Fibroblast of peridontal ligament (primary cell): ENCODE results near the gene SSH2.
"Not testable (repeated sequence)": the region's sequence is repeated elsewhere in the genome, so short reads cannot be mapped to it uniquely, and the experiment has no call there.

ENCODE experiments used
- DNase-seq: peaks from one replicate; pipeline ENCODE4 v3.0.0-alpha.2; 2010; ENCODE audit errors: extremely low read depth

The SSH2 gene

DNA sequence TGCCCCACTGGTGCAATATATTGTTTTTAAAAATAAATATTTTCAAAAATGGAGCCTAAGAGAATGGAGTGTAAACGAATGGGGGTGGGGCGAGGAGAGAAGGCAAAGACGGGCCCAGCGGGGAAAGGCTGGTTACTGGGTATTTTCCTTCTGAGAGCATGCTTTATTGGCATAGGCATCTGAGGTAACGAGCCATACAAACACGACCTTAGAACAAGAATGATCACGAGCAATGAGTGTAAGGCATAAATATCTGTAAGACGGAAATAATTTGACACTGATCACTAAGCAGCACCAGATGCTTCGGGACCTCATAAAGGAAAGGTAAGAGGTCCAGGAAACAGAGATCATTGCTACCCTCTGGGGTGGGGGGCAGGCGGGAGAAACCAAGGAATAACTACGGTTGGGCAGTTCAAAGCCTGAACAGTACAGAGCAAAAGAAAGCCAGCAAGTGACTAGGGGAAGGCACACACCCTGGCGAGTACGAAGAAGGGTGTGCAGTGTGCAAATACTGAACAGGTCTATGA is 959 bp downstream of the SSH2 start:
- peak; percentile 23 for DNase-seq

- no peak for DNase-seq
Measured at GRCh38 chr17:29927546-29927945, 2.5 kb downstream of the SSH2 start.

GRCh38 chr17:29924786-29925185 is 5.2 kb downstream of the SSH2 start:
- no peak for DNase-seq

DNA sequence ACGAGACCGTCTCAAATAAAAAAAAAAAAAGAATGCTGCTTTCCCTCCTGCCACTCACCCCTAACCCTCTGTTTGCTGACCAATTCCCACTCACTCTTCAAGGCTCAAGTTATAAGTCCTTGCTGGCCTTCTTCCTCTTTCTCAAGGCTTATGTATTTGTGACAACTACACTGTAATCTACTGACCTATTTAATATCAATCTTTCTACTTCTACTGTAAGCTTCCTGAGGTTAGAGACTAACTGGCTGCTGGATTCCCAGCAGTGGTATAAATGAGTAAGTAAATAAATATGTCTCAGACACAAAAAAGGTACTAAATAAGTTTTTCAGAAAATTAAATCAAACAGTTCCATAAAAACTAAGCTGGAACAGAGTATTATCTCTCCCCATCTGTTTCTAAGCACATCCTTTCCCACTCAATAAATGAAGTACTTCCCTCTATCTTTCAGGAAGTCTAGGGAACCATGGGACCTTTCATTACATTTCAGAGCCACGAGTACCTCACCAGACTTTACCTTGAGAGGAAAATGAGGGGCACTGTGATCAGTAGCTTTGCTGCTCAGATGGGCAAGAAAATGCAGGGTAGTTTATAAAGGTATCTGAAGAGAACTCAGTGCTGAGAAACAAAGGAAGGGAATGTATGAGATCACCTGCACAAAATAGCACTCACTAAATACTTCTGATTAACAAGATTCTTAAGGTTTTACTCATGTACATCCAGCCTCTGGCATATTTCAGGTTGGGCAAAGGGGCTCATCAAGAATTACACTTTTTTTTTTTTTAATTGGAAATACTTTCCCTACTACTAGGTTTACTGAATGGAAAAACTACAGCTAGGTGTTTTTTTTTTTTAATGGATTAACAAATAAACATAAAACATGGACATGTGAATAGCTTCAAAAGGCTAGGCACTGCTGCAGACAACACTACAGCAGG is 10.8 kb downstream of the SSH2 start:
- DNase-seq, result peak; percentile 13

GRCh38 chr17:29918016-29918415 is 12.0 kb downstream of the SSH2 start:
- DNase-seq, result no peak

GRCh38 chr17:29914819-29915537 is 15.1 kb downstream of the SSH2 start:
- no peak for DNase-seq

DNA sequence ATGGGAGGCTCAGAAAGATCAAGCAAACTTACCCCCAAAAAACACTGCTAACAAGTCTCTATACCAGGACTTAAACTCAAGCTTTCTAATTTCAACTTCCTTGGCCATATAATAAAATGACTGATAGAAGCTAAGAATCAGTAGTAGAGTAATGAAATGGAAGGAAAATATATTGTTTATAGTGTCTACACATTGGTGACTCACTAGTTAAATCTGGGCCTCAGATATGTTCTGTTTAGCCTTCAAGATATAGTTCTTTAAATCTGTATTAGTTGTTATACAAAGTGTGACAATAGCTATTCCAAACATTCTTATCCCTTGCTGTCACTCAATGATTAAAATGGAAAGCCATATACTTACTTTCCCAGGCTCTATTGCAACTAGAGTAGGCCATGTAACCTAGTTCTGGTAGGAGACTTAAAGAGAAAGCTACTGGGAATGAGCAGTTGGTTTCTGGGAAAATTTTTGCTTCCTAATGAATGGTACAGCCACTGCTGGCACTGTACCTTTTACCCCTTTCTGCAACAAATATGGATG is 18.3 kb downstream of the SSH2 start:
- DNase-seq, result peak; percentile 2

- DNase-seq, result peak; percentile 8
Measured at GRCh38 chr17:29909236-29910003, 20.6 kb downstream of the SSH2 start.

GRCh38 chr17:29906969-29907368 is 23.1 kb downstream of the SSH2 start:
- DNase-seq, result no peak

- no peak for DNase-seq
Measured at GRCh38 chr17:29905879-29906167, 24.2 kb downstream of the SSH2 start.

DNA sequence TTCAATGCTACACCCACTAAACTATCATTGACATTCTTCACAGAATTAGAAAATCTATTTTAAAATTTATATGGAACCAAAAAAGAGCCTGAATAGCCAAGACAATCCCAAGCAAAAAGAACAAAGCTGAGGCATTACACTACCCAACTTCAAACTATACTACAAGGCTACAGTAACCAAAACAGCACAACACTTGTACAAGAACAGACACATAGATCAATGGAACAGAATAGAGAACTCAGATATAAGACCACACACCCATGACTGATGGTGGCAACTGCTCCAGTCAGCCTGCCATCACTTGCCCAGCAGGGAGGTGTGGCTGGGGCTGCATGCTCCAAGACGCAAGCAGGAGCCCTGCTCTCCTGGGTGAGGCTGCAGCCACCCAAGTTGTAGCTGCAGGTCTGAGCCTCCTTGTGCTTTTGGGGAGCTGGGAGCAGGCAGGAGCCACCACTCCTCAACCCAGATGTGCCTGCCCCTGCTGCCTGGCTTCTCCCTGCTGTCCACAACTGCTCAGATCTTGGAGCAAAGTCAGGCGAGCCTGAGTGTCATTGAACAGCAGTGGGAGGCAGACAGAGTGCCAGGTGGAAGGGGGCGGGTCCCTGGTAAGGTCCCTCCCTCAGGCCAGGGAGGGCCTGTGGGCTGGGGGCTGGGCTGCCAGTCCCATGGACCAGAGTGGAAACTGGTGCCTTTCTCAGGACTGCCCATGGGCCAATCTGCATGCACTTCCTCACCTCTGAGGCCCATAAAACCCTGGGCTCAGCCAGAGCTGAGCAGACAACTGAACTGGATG is 24.7 kb downstream of the SSH2 start:
- DNase-seq, result no peak

DNA sequence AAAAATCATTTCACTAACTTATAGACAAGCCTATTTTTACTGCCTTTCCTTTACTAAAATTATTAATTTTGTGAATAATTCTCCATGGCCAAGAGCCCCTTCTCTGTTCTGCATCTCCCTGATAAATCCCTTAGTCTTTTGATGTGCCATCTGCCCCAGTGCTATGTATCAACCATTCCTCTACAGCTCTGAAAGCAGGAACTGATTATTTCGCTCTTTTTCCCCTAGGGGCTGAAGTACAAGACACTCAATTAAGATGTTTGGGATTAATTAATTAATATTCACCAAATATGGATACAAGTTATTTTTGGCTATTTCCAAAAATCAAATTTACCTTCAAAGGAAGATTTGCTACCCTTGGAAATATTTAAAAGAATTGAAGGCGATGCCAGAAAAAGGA is 26.6 kb downstream of the SSH2 start:
- no peak for DNase-seq

- DNase-seq, result not testable (repeated sequence)
Measured at GRCh38 chr17:29897136-29897535, 32.9 kb downstream of the SSH2 start.

- no peak for DNase-seq
Measured at GRCh38 chr17:29892201-29892600, 37.8 kb downstream of the SSH2 start.

DNA sequence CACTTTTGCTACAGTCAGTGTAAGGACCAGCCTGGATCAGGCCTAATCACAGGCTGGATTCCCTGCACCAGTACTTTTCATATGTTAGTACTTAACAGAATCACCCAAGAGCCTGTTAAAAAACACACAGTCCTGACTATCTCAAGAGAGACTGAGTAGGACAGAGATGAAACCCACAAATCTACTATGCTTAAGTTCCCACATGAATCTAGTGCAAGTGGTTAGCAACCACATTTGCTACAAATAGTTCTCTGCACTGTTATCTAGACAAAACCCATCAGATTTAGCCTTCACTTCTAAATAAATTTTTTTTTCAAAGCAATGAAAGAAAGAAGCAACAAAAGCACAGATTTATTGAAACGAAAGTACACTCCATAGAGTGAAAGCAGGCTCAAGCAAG is 38.9 kb downstream of the SSH2 start:
- no peak for DNase-seq

GRCh38 chr17:29885031-29885640 is 44.9 kb downstream of the SSH2 start:
- DNase-seq, result no peak

DNA sequence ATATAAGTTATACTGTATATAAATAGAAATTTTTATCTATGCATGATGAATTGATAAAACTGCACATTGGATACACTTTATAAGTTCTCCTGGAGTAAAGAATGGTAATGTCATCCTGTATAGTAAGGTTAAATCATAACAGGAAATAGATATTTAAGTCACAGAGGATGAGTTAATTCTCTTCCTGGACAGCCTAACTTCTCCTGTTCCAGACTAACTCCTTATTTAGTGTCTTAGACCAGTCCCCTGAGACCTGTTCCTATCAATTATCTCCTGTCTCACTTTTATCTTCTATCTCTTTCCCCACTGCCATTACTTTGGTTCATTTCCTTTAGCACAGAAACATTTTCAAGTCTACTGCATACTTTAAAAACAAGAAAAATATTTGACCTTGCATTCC is 46.5 kb downstream of the SSH2 start:
- DNase-seq, result no peak

- DNase-seq, result no peak
Measured at GRCh38 chr17:29881256-29881655, 48.8 kb downstream of the SSH2 start.

GRCh38 chr17:29880031-29880430 is 50.0 kb downstream of the SSH2 start:
- DNase-seq, result no peak

- no peak for DNase-seq
Measured at GRCh38 chr17:29874931-29875596, 55.0 kb downstream of the SSH2 start.
